HG03558 (cell line): ENCODE data around the gene CFAP299.
"Not testable (repeated sequence)": the region's sequence is repeated elsewhere in the genome, so short reads cannot be mapped to it uniquely, and the experiment has no call there.

ENCODE experiments used
- ATAC-seq: cut with Tn5 transposase; IDR thresholded peaks from one replicate; pipeline ENCODE4 v1.9.1; 2021; ENCODE audit warnings: moderate number of reproducible peaks; ENCODE audit not compliant: unreplicated experiment; ENCODE audit errors: extremely low read depth

CFAP299 gene

GRCh38 chr4:80335554-80336358, at the start of gene CFAP299:
Gene CFAP299 (plus strand): TSS chr4:80335730.
- peak; percentile 94 for ATAC-seq

- ATAC-seq, result no peak
These were observed 49.1 kb upstream of the CFAP299 start for GRCh38 chr4:80286451-80286850.

GRCh38 chr4:80290665-80291064, 44.9 kb upstream of the CFAP299 start:
- not testable (repeated sequence) for ATAC-seq

GRCh38 chr4:80294206-80294605, 41.3 kb upstream of the CFAP299 start:
- no peak for ATAC-seq

- no peak for ATAC-seq
These were observed 40.2 kb upstream of the CFAP299 start for GRCh38 chr4:80295336-80295735.

- ATAC-seq, result no peak
These were observed 39.7 kb upstream of the CFAP299 start for GRCh38 chr4:80295826-80296225.

GRCh38 chr4:80301884-80302283, 33.6 kb upstream of the CFAP299 start:
- ATAC-seq, result no peak

- no peak for ATAC-seq
These were observed 32.8 kb upstream of the CFAP299 start for GRCh38 chr4:80302616-80303223.

- no peak for ATAC-seq
These were observed 30.1 kb upstream of the CFAP299 start for GRCh38 chr4:80305466-80305865.

GRCh38 chr4:80306260-80306659, 29.3 kb upstream of the CFAP299 start:
- no peak for ATAC-seq

- ATAC-seq, result no peak
These were observed 28.3 kb upstream of the CFAP299 start for GRCh38 chr4:80307183-80307735.

GRCh38 chr4:80307774-80308465, 27.6 kb upstream of the CFAP299 start:
- ATAC-seq, result no peak

GRCh38 chr4:80308466-80308822, 27.1 kb upstream of the CFAP299 start:
- no peak for ATAC-seq

- ATAC-seq, result no peak
These were observed 26.1 kb upstream of the CFAP299 start for GRCh38 chr4:80309294-80310004.

- no peak for ATAC-seq
These were observed 24.4 kb upstream of the CFAP299 start for GRCh38 chr4:80311130-80311529.

- no peak for ATAC-seq
These were observed 23.4 kb upstream of the CFAP299 start for GRCh38 chr4:80312124-80312523.

- ATAC-seq, result no peak
These were observed 21.9 kb upstream of the CFAP299 start for GRCh38 chr4:80313627-80314026.

GRCh38 chr4:80315848-80316247, 19.7 kb upstream of the CFAP299 start:
- ATAC-seq, result not testable (repeated sequence)

GRCh38 chr4:80321341-80321740, 14.2 kb upstream of the CFAP299 start:
- ATAC-seq, result no peak

- no peak for ATAC-seq
These were observed 13.8 kb upstream of the CFAP299 start for GRCh38 chr4:80321776-80322175.
